SK-N-SH treated with all-trans-retinoic acid at 6 μM for 48 hours (cell line): Measurements from ENCODE around the gene EVA1C.

Experiments
- ARNTL ChIP-seq: fragments of 450-650 bp; formaldehyde crosslinking; IDR thresholded peaks from 2 replicates; pipeline ENCODE4 v1.5.0; 2020; ENCODE audit warnings: low read depth, mild to moderate bottlenecking, moderate library complexity, borderline replicate concordance
- BACH2 ChIP-seq: fragments of 250-450 bp; sonication (Bioruptor Pico); IDR thresholded peaks from 2 replicates; pipeline ENCODE4 v1.9.0; 2021; ENCODE audit warnings: mild to moderate bottlenecking, borderline replicate concordance
- CSDC2 ChIP-seq: fragments of 250-450 bp; sonication (Bioruptor Pico); IDR thresholded peaks from 2 replicates; pipeline ENCODE4 v1.5.0; 2020; ENCODE audit warnings: mild to moderate bottlenecking, moderate library complexity
- SNAI2 ChIP-seq: fragments of 250-450 bp; sonication (Bioruptor Pico); IDR thresholded peaks from 2 replicates; pipeline ENCODE4 v1.5.0; 2020; ENCODE audit warnings: mild to moderate bottlenecking, moderate library complexity
- TCF4 ChIP-seq: fragments of 250-450 bp; sonication (Bioruptor Pico); IDR thresholded peaks from 2 replicates; pipeline ENCODE4 v1.8.0; 2021; ENCODE audit warnings: mild to moderate bottlenecking, moderate library complexity, borderline replicate concordance
- TOX ChIP-seq: fragments of 250-450 bp; sonication (Bioruptor Pico); IDR thresholded peaks from 2 replicates; pipeline ENCODE4 v1.8.0; 2021; ENCODE audit warnings: mild to moderate bottlenecking, moderate library complexity, borderline replicate concordance
- ZNF8 ChIP-seq: fragments of 450-650 bp; formaldehyde crosslinking; IDR thresholded peaks from 2 replicates; pipeline ENCODE4 v1.5.0; 2020; ENCODE audit warnings: mild to moderate bottlenecking, moderate library complexity
- TF ChIP-seq, protein P1 (sequence below): fragments of 250-450 bp; sonication (Bioruptor Pico); IDR thresholded peaks from 2 replicates; pipeline ENCODE4 v1.8.0; 2020; ENCODE audit warnings: mild to moderate bottlenecking, moderate library complexity, borderline replicate concordance
- TF ChIP-seq, protein P2 (sequence below): fragments of 250-450 bp; sonication (Bioruptor Pico); IDR thresholded peaks from 2 replicates; pipeline ENCODE4 v1.5.1; 2020; ENCODE audit warnings: low read depth, mild to moderate bottlenecking, moderate library complexity

- TF ChIP-seq, protein P1, sequence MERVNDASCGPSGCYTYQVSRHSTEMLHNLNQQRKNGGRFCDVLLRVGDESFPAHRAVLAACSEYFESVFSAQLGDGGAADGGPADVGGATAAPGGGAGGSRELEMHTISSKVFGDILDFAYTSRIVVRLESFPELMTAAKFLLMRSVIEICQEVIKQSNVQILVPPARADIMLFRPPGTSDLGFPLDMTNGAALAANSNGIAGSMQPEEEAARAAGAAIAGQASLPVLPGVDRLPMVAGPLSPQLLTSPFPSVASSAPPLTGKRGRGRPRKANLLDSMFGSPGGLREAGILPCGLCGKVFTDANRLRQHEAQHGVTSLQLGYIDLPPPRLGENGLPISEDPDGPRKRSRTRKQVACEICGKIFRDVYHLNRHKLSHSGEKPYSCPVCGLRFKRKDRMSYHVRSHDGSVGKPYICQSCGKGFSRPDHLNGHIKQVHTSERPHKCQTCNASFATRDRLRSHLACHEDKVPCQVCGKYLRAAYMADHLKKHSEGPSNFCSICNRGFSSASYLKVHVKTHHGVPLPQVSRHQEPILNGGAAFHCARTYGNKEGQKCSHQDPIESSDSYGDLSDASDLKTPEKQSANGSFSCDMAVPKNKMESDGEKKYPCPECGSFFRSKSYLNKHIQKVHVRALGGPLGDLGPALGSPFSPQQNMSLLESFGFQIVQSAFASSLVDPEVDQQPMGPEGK (CRISPR knock-in tag), result no peak
- TF ChIP-seq, protein P2, sequence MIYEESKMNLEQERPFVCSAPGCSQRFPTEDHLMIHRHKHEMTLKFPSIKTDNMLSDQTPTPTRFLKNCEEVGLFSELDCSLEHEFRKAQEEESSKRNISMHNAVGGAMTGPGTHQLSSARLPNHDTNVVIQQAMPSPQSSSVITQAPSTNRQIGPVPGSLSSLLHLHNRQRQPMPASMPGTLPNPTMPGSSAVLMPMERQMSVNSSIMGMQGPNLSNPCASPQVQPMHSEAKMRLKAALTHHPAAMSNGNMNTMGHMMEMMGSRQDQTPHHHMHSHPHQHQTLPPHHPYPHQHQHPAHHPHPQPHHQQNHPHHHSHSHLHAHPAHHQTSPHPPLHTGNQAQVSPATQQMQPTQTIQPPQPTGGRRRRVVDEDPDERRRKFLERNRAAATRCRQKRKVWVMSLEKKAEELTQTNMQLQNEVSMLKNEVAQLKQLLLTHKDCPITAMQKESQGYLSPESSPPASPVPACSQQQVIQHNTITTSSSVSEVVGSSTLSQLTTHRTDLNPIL (CRISPR knock-in tag), result no peak
- TF ChIP-seq TOX (CRISPR knock-in tag) (no peak), SNAI2 (CRISPR knock-in tag) (no peak), ZNF8 (no peak), CSDC2 (CRISPR knock-in tag) (no peak), ARNTL (CRISPR knock-in tag) (no peak), BACH2 (CRISPR knock-in tag) (no peak), TCF4 (no peak)
Observed at GRCh38 chr21:32559006-32559610, 146.6 kb downstream of the EVA1C start.
